Body of pancreas (tissue), 4 donors: ENCODE data around the gene SELENOH. TPM values are rescaled to one million over a fixed set of nuclear protein-coding genes. Genes with fewer than 3 reads are reported as not detected.
"Not testable (repeated sequence)": the region's sequence is repeated elsewhere in the genome, so short reads cannot be mapped to it uniquely, and the experiment has no call there.

Experiments used
- ATAC-seq: fragments of 150-250 bp; one replicate; pipeline ENCODE4 v1.9.1; 2016
- DNase-seq, 4 donors: peaks; one replicate each; pipeline ENCODE4 v3.0.0-alpha.2; 2019
- H3K27ac ChIP-seq, 4 donors: fragments of 200-600 bp; sonication (generic); 1 replicate in 3 of 4; 2 replicates in 1 of 4; pipeline versions ENCODE4 v1.5.1 to v1.6.1; 2016 to 2019; ENCODE audit warnings: mild to moderate bottlenecking in 1 of 4, mixed read lengths in 1 of 4, moderate library complexity in 1 of 4
- H3K27me3 ChIP-seq, 2 donors: fragments of 200-600 bp; sonication (generic); one replicate each; pipeline ENCODE4 v1.6.0; 2016; ENCODE audit warnings: mild to moderate bottlenecking in 1 of 2
- H3K36me3 ChIP-seq, 2 donors: fragments of 200-600 bp; sonication (generic); replicated peaks in 1 of 2; 2 replicates each; pipeline ENCODE4 v1.5.1; 2016; ENCODE audit warnings: low read depth in 2 of 2; ENCODE audit not compliant: insufficient read depth in 1 of 2
- H3K4me1 ChIP-seq: fragments of 200-600 bp; sonication (generic); one replicate; pipeline ENCODE4 v1.6.0; 2016
- H3K4me3 ChIP-seq, 2 donors: fragments of 200-600 bp; sonication (generic); 1 replicate in 1 of 2; 2 replicates in 1 of 2; pipeline ENCODE4 v1.5.1; 2016 to 2019
- H3K9me3 ChIP-seq, 3 donors: fragments of 200-600 bp; sonication (generic); 1 replicate in 2 of 3; 2 replicates in 1 of 3; pipeline ENCODE4 v1.5.1; 2016
- POLR2A ChIP-seq, 3 donors: fragments of 450-650 bp; IDR thresholded peaks; one replicate each; pipeline ENCODE4 v1.6.1; 2016; ENCODE audit warnings: antibody characterized with exemption in 3 of 3, mild to moderate bottlenecking in 2 of 3
- WGBS, 2 donors: methylation state at CpG; one replicate each; pipeline ENCODE4 v1.1.5; 2017; 5-methylcytosine and 5-hydroxymethylcytosine counted together
- intact Hi-C: fragments of 100-400 bp; cut with DNase I; formaldehyde crosslinking; loops from one replicate; pipeline ENCODE4 v1.15.1; 2023
- total RNA-seq, 2 donors: library from RNA; depleted of rRNA; stranded (reverse); fragments of >200 nt; gene quantifications; one replicate each; pipeline ENCODE4 v1.1.0, GENCODE V29; 2016
- TF ChIP-seq, protein P1 (sequence below), 7 experiments: fragments of 450-650 bp in 4 of 7; fragments of 200-600 bp in 3 of 7; sonication (generic) in 3 of 7; IDR thresholded peaks; one replicate each; pipeline ENCODE4 v1.5.1; 2016 to 2019; ENCODE audit warnings: antibody characterized with exemption in 7 of 7

Gene SELENOH
- total RNA-seq, 2 donors from 2014 or later: 86.1 to 157 TPM

DNA sequence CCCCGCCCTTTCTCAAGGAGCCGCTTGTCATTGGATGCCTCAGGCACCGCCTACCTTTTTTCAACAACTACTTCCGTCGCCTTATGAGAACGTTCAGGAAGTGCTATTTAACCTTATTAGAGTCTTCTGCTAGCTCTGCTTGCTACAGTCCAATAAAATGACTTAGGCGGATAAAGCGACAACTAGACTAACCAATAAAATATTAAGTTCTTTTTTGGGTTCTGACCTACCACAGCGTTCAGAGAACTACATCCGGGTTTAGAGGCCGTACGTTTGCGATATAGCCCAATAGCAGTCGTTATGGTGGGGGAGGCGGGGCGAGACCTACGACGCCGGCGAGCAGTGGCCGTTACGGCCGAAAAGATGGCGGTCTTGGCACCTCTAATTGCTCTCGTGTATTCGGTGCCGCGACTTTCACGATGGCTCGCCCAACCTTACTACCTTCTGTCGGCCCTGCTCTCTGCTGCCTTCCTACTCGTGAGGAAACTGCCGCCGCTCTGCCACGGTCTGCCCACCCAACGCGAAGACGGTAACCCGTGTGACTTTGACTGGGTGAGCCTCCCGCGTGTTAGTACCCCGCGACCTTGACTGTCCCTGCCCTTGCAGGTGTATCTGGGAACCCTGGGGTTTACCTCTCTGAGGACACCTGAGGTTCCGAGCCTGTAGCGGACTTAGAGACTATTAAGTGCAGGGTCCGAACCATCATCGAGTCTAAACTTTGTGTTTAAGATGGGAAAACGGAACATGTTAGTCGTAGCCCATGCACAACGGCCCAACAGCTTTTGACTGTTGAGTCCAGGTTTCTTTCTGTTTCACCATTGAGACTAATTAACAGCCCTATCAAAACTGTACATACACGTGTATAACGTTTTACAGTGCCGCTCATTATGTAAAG lies 28.8 kb upstream of the SELENOH start, which contains the start of gene TMX2:
TSS of gene TMX2 (plus strand) at position 338 of the 895 bp plus-strand sequence. CDS start at position 364, 26 bp downstream.
- H3K27me3 ChIP-seq: no peaks in the 10 kb centered on the region
- H3K27ac ChIP-seq: peak within 1 kb of the TSS; percentile 88 to 96 (median 94)
- peaks cover 40% of the 10 kb centered on the region for H3K4me1 ChIP-seq
- intact Hi-C loops: loop anchor here (10.0 kb wide), 1 partner anchor 48 kb away; the partner anchor contains the start of gene ZDHHC5
- 0 to 1% methylated on average over 36 to 52 of the region's 53 CpGs for WGBS, 2 donors
- H3K36me3 ChIP-seq: no peaks in the 10 kb centered on the region
- ATAC-seq (peak; percentile 96), DNase-seq (peak; percentile 93 to 97 (median 94))
- peak within 1 kb of the TSS; percentile 89 to 96 for H3K4me3 ChIP-seq
- TF ChIP-seq, protein P1, sequence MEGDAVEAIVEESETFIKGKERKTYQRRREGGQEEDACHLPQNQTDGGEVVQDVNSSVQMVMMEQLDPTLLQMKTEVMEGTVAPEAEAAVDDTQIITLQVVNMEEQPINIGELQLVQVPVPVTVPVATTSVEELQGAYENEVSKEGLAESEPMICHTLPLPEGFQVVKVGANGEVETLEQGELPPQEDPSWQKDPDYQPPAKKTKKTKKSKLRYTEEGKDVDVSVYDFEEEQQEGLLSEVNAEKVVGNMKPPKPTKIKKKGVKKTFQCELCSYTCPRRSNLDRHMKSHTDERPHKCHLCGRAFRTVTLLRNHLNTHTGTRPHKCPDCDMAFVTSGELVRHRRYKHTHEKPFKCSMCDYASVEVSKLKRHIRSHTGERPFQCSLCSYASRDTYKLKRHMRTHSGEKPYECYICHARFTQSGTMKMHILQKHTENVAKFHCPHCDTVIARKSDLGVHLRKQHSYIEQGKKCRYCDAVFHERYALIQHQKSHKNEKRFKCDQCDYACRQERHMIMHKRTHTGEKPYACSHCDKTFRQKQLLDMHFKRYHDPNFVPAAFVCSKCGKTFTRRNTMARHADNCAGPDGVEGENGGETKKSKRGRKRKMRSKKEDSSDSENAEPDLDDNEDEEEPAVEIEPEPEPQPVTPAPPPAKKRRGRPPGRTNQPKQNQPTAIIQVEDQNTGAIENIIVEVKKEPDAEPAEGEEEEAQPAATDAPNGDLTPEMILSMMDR (IDR thresholded peaks at IDR 0.05): no peak
- peak; percentile 35 to 73 (median 67) for TF ChIP-seq POLR2A (IDR thresholded peaks at IDR 0.05)
- H3K9me3 ChIP-seq: no peaks in the 10 kb centered on the region

DNA sequence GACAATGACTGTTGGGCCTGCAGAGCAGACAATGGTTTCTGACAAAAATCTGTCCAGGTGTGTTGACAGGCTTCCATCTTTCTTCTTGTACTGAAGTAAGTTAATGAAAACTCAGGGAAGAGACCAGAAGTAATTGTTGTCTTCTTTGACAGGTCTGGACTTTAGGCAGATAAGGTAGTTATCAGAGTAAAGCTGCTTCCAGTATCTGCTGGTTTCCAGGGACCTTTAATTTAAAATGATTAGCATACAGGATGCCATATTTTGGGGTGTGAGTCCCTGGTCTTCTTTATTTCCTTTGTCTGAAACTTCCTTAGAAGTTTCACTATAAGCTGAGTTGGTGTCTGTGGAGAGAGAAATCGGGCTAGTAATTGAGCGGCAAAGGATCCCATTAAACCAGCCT lies 27.5 kb upstream of the SELENOH start:
- Histone ChIP-seq H3K4me1 (peaks cover 40% of the 10 kb centered on the region), H3K27me3 (no peaks in the 10 kb centered on the region), H3K27ac (no peak overlapping the region), H3K9me3 (no peaks in the 10 kb centered on the region), H3K4me3 (no peak overlapping the region), H3K36me3 (no peaks in the 10 kb centered on the region)
- DNase-seq (no peak), ATAC-seq (no peak)
- intact Hi-C loops: loop anchor here (10.0 kb wide), 1 partner anchor 49 kb away; the partner anchor contains the start of gene ZDHHC5
- no peak for TF ChIP-seq POLR2A (IDR thresholded peaks at IDR 0.05)
- TF ChIP-seq, protein P1 (IDR thresholded peaks at IDR 0.05): no peak
- WGBS, 2 donors: 94 to 97% methylated on average over 2 of the region's 2 CpGs

DNA sequence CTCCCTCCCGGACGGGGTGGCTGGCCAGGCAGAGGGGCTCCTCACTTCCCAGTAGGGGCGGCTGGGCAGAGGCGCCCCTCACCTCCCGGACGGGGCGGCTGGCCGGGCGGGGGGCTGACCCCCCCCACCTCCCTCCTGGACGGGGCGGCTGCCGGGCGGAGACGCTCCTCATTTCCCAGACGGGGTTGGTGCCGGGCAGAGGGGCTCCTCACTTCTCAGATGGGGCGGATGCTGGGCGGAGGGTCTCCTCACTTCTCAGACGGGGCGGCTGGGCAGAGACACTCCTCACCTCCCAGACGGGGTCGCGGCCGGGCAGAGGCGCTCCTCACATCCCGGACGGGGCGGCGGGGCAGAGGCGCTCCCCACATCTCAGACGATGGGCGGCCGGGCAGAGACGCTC lies 24.6 kb upstream of the SELENOH start:
- H3K9me3 ChIP-seq, H3K36me3 ChIP-seq, ATAC-seq, DNase-seq, H3K4me3 ChIP-seq, H3K27ac ChIP-seq, H3K27me3 ChIP-seq: not testable (repeated sequence)
- intact Hi-C loops: loop anchor here (10.0 kb wide), 1 partner anchor 52 kb away; the partner anchor contains the start of gene ZDHHC5
- no CpG with 5 or more reads among the region's 34 CpGs for WGBS, 2 donors
- H3K4me1 ChIP-seq: peaks cover 21% of the 10 kb centered on the region

DNA sequence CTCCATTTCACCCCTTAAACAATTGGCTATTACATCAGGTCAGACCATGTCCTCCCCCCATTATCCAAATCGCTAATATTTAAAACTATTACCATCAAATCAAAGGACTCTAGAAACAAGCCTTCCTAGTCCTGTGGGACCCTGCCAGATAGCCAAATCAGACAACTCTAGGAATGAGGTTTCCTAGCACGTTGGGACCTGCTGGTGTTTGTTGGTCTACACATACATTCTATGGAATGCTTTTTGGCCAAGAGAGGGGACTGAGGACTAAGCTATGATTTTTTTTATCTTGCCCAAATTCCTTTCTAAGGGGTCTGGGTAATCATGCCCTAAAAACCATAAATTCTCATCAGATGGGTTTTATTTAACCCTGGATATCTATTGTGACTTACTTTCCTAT lies 14.1 kb upstream of the SELENOH start:
- 76 to 77% methylated on average over 2 of the region's 2 CpGs for WGBS, 2 donors
- intact Hi-C loops: no loop called here
- H3K9me3 ChIP-seq: no peaks in the 10 kb centered on the region

DNA sequence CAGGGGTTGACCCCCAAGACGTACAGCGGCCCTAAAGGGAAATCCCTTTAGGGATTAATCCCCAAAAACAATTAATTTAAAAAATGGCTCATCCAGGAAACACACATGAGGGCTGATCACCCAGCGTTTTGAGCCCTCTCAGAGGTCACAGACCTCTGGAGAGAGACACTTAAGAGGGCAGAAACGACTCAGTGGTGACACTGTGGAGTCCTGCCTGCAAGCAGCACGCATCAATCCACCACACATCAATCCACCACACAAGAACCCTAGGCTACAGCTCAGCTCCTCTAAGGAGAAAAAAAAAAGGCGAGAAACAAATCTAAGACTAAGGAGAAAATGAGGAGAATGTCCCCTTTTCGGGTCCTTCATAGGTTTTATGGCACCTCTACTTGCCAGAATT lies 12.5 kb upstream of the SELENOH start:
- intact Hi-C loops: no loop called here
- Histone ChIP-seq H3K9me3 (no peaks in the 10 kb centered on the region), H3K27me3 (no peaks in the 10 kb centered on the region), H3K27ac (no peak overlapping the region), H3K4me3 (no peak overlapping the region), H3K4me1 (no peaks in the 10 kb centered on the region), H3K36me3 (no peaks in the 10 kb centered on the region)
- DNase-seq (no peak), ATAC-seq (no peak)
- no peak for TF ChIP-seq POLR2A (IDR thresholded peaks at IDR 0.05)
- TF ChIP-seq, protein P1 (IDR thresholded peaks at IDR 0.05): no peak
- 80 to 81% methylated on average over 7 of the region's 7 CpGs for WGBS, 2 donors

More for the DNA sequence above, 14.1 kb upstream of the SELENOH start:
- Histone ChIP-seq H3K27me3 (no peaks in the 10 kb centered on the region), H3K4me1 (no peaks in the 10 kb centered on the region), H3K4me3 (no peak overlapping the region), H3K36me3 (no peaks in the 10 kb centered on the region), H3K27ac (no peak overlapping the region)
- no peak for TF ChIP-seq POLR2A (IDR thresholded peaks at IDR 0.05)
- TF ChIP-seq, protein P1 (IDR thresholded peaks at IDR 0.05): no peak
- DNase-seq: no peak
- ATAC-seq: no peak
